Mesendoderm (in vitro differentiated cells): Measurements from ENCODE around the gene PDXDC1.
"Not testable (repeated sequence)": the region's sequence is repeated elsewhere in the genome, so short reads cannot be mapped to it uniquely, and the experiment has no call there.

ENCODE experiments used
- DNase-seq: peaks from one replicate; pipeline ENCODE4 v3.0.0; 2013
- H2AK5ac ChIP-seq: 2 replicates; pipeline ENCODE4 v1.6.1; 2013; ENCODE audit warnings: low read length, inconsistent platforms
- H2BK120ac ChIP-seq: 2 replicates; pipeline ENCODE4 v1.6.1; 2013; ENCODE audit warnings: low read depth, mild to moderate bottlenecking, low read length, moderate library complexity, mixed read lengths
- H2BK15ac ChIP-seq: replicated peaks from 2 replicates; pipeline ENCODE4 v1.6.1; 2013; ENCODE audit warnings: low read depth, mild to moderate bottlenecking, moderate library complexity
- H2BK5ac ChIP-seq: 2 replicates; pipeline ENCODE4 v1.6.1; 2013; ENCODE audit warnings: low read length, inconsistent platforms
- H3K18ac ChIP-seq: 2 replicates; pipeline ENCODE4 v1.6.1; 2013; ENCODE audit warnings: mild to moderate bottlenecking, low read length, mixed read lengths
- H3K23ac ChIP-seq: one replicate; pipeline ENCODE4 v1.6.1; 2013; ENCODE audit warnings: low read length
- H3K27ac ChIP-seq: 2 replicates; pipeline ENCODE4 v1.5.1; 2013; ENCODE audit warnings: low read depth, mild to moderate bottlenecking, inconsistent platforms, low read length, moderate library complexity
- H3K27me3 ChIP-seq: 2 replicates; pipeline ENCODE4 v1.6.1; 2013; ENCODE audit warnings: low read length, control low read depth, mild to moderate bottlenecking, inconsistent platforms; ENCODE audit not compliant: insufficient read depth, poor library complexity
- H3K36me3 ChIP-seq: 2 replicates; pipeline ENCODE4 v1.6.1; 2013; ENCODE audit warnings: low read length, inconsistent platforms; ENCODE audit not compliant: control insufficient read depth, insufficient read depth
- H3K4ac ChIP-seq: one replicate; pipeline ENCODE4 v1.6.1; 2013; ENCODE audit warnings: low read depth, mild to moderate bottlenecking, low read length, moderate library complexity
- H3K4me1 ChIP-seq: 2 replicates; pipeline ENCODE4 v1.6.1; 2013; ENCODE audit warnings: low read depth, low read length, inconsistent platforms; ENCODE audit not compliant: control insufficient read depth
- H3K4me2 ChIP-seq: 2 replicates; pipeline ENCODE4 v1.6.1; 2013; ENCODE audit warnings: low read length
- H3K4me3 ChIP-seq: 2 replicates; pipeline ENCODE4 v1.5.1; 2013; ENCODE audit warnings: mild to moderate bottlenecking, low read length
- H3K56ac ChIP-seq: one replicate; pipeline ENCODE4 v1.6.1; 2013; ENCODE audit warnings: low read length
- H3K79me1 ChIP-seq: 2 replicates; pipeline ENCODE4 v1.6.1; 2013; ENCODE audit warnings: low read length, inconsistent platforms
- H3K79me2 ChIP-seq: 2 replicates; pipeline ENCODE4 v1.6.1; 2013; ENCODE audit warnings: mild to moderate bottlenecking, low read length; ENCODE audit not compliant: control insufficient read depth, insufficient read depth
- H3K9ac ChIP-seq: 2 replicates; pipeline ENCODE4 v1.6.1; 2013; ENCODE audit warnings: low read length, inconsistent platforms
- H4K5ac ChIP-seq: one replicate; pipeline ENCODE4 v1.6.1; 2013; ENCODE audit warnings: low read length
- H4K8ac ChIP-seq: one replicate; pipeline ENCODE4 v1.6.1; 2013; ENCODE audit warnings: low read depth, mild to moderate bottlenecking, control low read depth, low read length, moderate library complexity
- WGBS: extraction: QIAGEN DNeasy Blood & Tissue Kit; methylation state at CpG from one replicate; pipeline ENCODE4 v1.1.7; 2013; ENCODE audit warnings: low lambda C conversion rate, missing lambda C conversion rate; ENCODE audit not compliant: insufficient coverage; ENCODE audit errors: extremely low coverage; 5-methylcytosine and 5-hydroxymethylcytosine counted together

The PDXDC1 gene

GRCh38 chr16:14982521-14982920 is 7.7 kb downstream of the PDXDC1 start:
- not testable (repeated sequence) for H2AK5ac ChIP-seq, H2BK5ac ChIP-seq, H4K8ac ChIP-seq, H3K4me2 ChIP-seq, H3K79me2 ChIP-seq, H3K27me3 ChIP-seq, H3K36me3 ChIP-seq, H3K23ac ChIP-seq, H2BK15ac ChIP-seq, H3K4me1 ChIP-seq, H3K18ac ChIP-seq, H2BK120ac ChIP-seq, H3K27ac ChIP-seq, H3K4me3 ChIP-seq, H3K4ac ChIP-seq, H3K79me1 ChIP-seq, H4K5ac ChIP-seq, H3K9ac ChIP-seq, DNase-seq, H3K56ac ChIP-seq
- no CpG with 5 or more reads among the region's 2 CpGs for WGBS

- not testable (repeated sequence) for H3K23ac ChIP-seq, H3K4me2 ChIP-seq, H3K79me2 ChIP-seq, H2BK5ac ChIP-seq, H4K5ac ChIP-seq, H4K8ac ChIP-seq, H3K18ac ChIP-seq, H3K27ac ChIP-seq, H3K9ac ChIP-seq, H3K4me3 ChIP-seq, H3K4me1 ChIP-seq, H3K27me3 ChIP-seq, H2BK15ac ChIP-seq, H3K36me3 ChIP-seq, H3K4ac ChIP-seq, DNase-seq, H3K56ac ChIP-seq, H2AK5ac ChIP-seq, H2BK120ac ChIP-seq
- no CpG with 5 or more reads among the region's 8 CpGs for WGBS
- peaks cover 16% of the 10 kb centered on the region for H3K79me1 ChIP-seq
These were observed 13.3 kb downstream of the PDXDC1 start for GRCh38 chr16:14988092-14988491.

DNA sequence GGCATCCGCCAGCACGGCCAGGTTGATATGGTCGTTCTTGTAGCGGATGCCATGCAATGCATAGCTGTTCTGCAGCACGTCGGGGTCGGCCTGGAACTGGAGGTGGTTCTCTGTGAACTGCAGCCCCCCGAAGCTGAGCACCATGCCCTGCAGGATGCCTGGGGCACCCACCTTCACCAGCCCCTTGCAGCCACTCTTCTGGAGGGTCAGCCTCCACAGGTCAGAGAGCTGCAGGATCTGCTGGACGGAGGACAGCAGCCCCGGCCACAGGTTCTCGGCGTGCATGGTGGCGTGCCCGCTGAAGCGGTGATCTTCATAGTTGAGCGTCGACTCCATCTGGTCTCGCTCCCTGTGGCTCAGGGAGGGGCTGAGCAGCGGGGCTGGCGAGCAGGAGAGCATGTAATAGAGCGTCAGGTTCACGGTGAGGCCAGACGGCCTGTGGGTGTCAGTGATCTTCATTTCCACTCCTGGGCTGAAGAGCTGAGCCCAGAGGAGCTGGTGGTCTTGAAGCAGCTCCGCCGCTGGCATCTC is 13.9 kb downstream of the PDXDC1 start:
- H3K79me2 ChIP-seq, H3K23ac ChIP-seq, H2BK5ac ChIP-seq, H3K4me1 ChIP-seq, H2BK120ac ChIP-seq, H2AK5ac ChIP-seq, DNase-seq, H3K27ac ChIP-seq, H3K9ac ChIP-seq, H3K4me2 ChIP-seq, H3K36me3 ChIP-seq, H3K4ac ChIP-seq, H2BK15ac ChIP-seq, H4K8ac ChIP-seq, H3K18ac ChIP-seq, H3K56ac ChIP-seq, H3K27me3 ChIP-seq, H3K4me3 ChIP-seq, H4K5ac ChIP-seq: not testable (repeated sequence)
- no CpG with 5 or more reads among the region's 25 CpGs for WGBS
- peaks cover 17% of the 10 kb centered on the region for H3K79me1 ChIP-seq

DNA sequence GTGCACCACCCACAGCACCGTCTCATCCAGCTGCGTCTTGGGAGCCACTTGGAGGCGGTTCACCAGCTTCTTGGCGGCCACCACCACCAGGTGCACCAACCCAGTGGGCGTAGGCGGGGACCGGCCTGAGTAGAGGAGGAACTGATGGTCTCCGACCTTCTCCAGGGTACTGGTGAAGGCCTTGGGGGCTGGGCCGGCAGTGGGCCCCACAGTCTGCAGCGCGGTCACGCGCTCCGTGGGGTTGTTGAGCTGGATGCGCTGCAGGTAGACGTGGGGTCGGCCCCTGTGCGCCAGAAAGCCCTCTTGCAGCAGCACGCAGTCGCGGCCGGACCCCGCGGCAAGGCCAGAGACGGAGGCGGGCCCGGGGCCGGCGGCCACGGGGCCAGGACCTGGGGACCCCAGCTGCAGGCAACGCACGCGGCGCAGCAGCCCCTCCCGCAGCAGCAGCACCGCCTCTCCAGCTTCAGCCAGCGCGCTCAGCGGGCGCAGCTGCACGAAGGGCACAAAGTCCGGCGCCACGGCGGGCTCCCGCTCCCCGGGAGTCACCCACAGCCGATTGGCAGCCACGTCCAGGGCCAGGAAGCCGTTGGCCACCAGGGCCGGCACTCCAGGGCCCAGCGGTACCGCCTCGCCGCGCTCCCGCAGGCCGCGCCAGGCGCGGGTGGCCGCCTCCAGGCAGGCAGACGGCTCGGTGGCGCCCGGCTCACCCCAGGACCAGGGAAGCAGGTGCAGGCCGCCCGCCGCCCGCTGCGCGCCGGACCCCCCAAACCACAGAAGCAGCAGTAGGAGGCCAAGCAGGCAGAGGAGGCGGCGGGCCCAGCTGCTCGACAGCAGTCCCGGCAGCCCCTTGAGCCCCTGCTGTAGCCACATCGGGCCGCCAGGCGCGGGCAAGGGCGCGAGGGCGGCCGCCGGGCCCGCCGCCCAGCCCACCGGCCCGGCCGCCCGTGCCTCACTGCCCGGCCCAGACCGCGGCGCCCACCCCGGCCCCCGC is 14.8 kb downstream of the PDXDC1 start:
- peaks cover 17% of the 10 kb centered on the region for H3K79me1 ChIP-seq
- not testable (repeated sequence) for H3K27me3 ChIP-seq, H4K8ac ChIP-seq, H3K18ac ChIP-seq, H3K23ac ChIP-seq, H3K79me2 ChIP-seq, H3K4me2 ChIP-seq, H3K9ac ChIP-seq, H2BK15ac ChIP-seq, H3K27ac ChIP-seq, H3K56ac ChIP-seq, DNase-seq, H3K36me3 ChIP-seq, H3K4me1 ChIP-seq, H2AK5ac ChIP-seq, H2BK120ac ChIP-seq, H4K5ac ChIP-seq, H3K4ac ChIP-seq, H3K4me3 ChIP-seq, H2BK5ac ChIP-seq
- no CpG with 5 or more reads among the region's 98 CpGs for WGBS

DNA sequence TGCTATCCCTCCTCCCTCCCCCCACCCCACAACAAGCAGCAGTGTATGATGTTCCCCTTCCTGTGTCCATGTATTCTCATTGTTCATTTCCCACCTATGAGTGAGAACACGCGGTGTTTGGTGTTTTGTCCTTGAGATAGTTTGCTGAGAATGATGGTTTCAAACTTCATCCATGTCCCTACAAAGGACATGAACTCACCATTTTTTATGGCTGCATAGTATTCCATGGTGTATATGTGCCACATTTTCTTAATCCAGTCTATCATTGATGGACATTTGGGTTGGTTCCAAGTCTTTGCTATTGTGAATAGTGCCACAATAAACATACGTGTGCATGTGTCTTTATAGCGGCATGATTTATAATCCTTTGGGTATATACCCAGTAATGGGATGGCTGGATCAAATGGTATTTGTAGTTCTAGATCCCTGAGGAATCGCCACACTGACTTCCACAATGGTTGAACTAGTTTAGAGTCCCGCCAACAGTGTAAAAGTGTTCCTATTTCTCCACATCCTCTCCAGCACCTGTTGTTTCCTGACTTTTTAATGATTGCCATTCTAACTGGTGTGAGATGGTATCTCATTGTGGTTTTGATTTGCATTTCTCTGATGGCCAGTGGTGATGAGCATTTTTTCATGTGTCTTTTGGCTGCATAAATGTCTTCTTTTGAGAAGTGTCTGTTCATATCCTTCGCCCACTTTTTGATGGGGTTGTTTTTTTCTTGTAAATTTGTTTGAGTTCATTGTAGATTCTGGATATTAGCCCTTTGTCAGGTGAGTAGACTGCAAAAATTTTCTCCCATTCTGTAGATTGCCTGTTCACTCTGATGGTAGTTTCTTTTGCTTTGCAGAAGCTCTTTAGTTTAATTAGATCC is 18.7 kb downstream of the PDXDC1 start:
- not testable (repeated sequence) for H3K4me2 ChIP-seq, H2BK120ac ChIP-seq, H3K4me3 ChIP-seq, H3K4ac ChIP-seq, H3K23ac ChIP-seq, H4K8ac ChIP-seq, H3K9ac ChIP-seq, H3K56ac ChIP-seq, H2BK5ac ChIP-seq, DNase-seq, H3K4me1 ChIP-seq, H2BK15ac ChIP-seq, H3K27ac ChIP-seq, H3K18ac ChIP-seq, H3K27me3 ChIP-seq, H3K36me3 ChIP-seq, H3K79me2 ChIP-seq, H2AK5ac ChIP-seq, H4K5ac ChIP-seq
- no CpG with 5 or more reads among the region's 7 CpGs for WGBS
- H3K79me1 ChIP-seq: peaks cover 17% of the 10 kb centered on the region
